Activated CD8-positive, alpha-beta T cell treated with anti-CD3 and anti-CD28 coated beads for 36 hours (primary cell): ENCODE results near the gene PRDM16. TPM values are rescaled to one million over a fixed set of nuclear protein-coding genes. Genes with fewer than 3 reads are reported as not detected.
"Not testable (repeated sequence)": the region's sequence is repeated elsewhere in the genome, so short reads cannot be mapped to it uniquely, and the experiment has no call there.

Experiments
- ATAC-seq: fragments of 200-7000 bp; cut with Tn5 transposase; one replicate; pipeline ENCODE4 v1.10.0; 2021; ENCODE audit warnings: mild to moderate bottlenecking, moderate library complexity
- CTCF ChIA-PET: fragments of 350-600 bp; sonication (Branson Sonifier 250); formaldehyde crosslinking; loops from one replicate; lab custom pipeline; 2021; ENCODE audit warnings: antibody characterized with exemption; lab: Charles Lee
- POLR2A ChIA-PET: fragments of 350-600 bp; sonication (Branson Sonifier 250); formaldehyde crosslinking; loops from one replicate; lab custom pipeline; 2021; ENCODE audit warnings: antibody characterized with exemption; lab: Charles Lee
- DNase-seq: peaks from one replicate; pipeline ENCODE4 v3.0.0-alpha.2; 2020
- H3K27ac Mint-ChIP-seq: one replicate; pipeline ENCODE4 v1.8.0; 2021; ENCODE audit warnings: mild to moderate bottlenecking, mixed read lengths
- H3K27me3 Mint-ChIP-seq: one replicate; pipeline ENCODE4 v1.8.0; 2021; ENCODE audit warnings: mixed read lengths
- H3K36me3 Mint-ChIP-seq: one replicate; pipeline ENCODE4 v1.8.0; 2021; ENCODE audit warnings: low read depth, mixed read lengths
- H3K4me1 Mint-ChIP-seq: one replicate; pipeline ENCODE4 v1.8.0; 2021; ENCODE audit warnings: low read depth, mixed read lengths
- H3K4me3 Mint-ChIP-seq: one replicate; pipeline ENCODE4 v1.8.0; 2021; ENCODE audit warnings: mild to moderate bottlenecking, moderate library complexity, mixed read lengths
- H3K9me3 Mint-ChIP-seq: one replicate; pipeline ENCODE4 v1.8.0; 2021; ENCODE audit warnings: mixed read lengths
- intact Hi-C: fragments of 100-400 bp; cut with micrococcal nuclease; formaldehyde crosslinking; loops from one replicate; pipeline ENCODE4 v1.10.0; 2022
- total RNA-seq, 2 experiments: library from RNA; stranded (reverse); gene quantifications; one replicate each; pipeline ENCODE4 v1.2.3, GENCODE V29; 2021
- TF ChIP-seq, protein P1 (sequence below): fragments of 200-600 bp; IDR thresholded peaks from one replicate; pipeline ENCODE4 v1.8.0; 2022; ENCODE audit warnings: antibody characterized with exemption, mild to moderate bottlenecking

PRDM16 gene
- total RNA-seq, 2 experiments from 2014 or later = 0.29 to 0.49 TPM

DNA sequence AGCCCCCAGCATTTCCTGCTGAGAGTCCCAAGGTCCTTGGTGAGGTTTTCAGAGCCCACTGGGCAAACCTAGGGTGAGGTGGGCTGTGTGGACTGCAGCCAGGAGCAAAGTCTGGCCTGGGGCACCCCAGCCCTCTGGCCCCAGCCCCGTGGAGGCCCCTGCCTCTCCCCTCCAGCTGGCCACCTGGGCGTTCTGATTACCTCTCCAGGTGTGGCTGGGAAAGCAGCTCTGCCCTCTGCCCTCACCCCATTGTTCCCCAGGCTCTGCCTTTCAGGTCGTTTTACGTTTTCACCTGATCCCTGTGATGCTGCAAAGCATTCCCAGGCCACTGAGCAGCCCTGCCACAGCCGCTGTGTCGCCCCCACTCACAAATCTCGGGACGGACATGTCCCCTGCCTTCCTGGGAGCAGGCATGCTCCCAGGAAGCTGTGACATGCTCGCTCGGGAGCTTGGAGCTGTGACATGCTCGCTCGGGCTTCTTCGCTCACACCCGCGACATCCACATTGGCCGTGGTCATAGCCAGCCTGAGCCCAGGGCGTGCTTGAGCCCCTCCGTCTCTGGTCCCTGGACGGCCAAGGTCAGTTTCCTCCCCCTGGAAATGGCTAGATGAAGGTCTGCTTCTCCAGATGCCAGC, 216.2 kb downstream of the PRDM16 start:
- no peaks in the 10 kb centered on the region for H3K4me1 Mint-ChIP-seq
- TF ChIP-seq, protein P1, sequence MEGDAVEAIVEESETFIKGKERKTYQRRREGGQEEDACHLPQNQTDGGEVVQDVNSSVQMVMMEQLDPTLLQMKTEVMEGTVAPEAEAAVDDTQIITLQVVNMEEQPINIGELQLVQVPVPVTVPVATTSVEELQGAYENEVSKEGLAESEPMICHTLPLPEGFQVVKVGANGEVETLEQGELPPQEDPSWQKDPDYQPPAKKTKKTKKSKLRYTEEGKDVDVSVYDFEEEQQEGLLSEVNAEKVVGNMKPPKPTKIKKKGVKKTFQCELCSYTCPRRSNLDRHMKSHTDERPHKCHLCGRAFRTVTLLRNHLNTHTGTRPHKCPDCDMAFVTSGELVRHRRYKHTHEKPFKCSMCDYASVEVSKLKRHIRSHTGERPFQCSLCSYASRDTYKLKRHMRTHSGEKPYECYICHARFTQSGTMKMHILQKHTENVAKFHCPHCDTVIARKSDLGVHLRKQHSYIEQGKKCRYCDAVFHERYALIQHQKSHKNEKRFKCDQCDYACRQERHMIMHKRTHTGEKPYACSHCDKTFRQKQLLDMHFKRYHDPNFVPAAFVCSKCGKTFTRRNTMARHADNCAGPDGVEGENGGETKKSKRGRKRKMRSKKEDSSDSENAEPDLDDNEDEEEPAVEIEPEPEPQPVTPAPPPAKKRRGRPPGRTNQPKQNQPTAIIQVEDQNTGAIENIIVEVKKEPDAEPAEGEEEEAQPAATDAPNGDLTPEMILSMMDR = no peak
- ChIA-PET CTCF (no interaction called here), POLR2A (no interaction called here)
- intact Hi-C loops = no loop called here
- H3K9me3 Mint-ChIP-seq = no peaks in the 10 kb centered on the region
- H3K4me3 Mint-ChIP-seq = no peak overlapping the region
- no peak for DNase-seq
- H3K27me3 Mint-ChIP-seq = peaks cover 1% of the 10 kb centered on the region
- no peak for ATAC-seq
- no peaks in the 10 kb centered on the region for H3K36me3 Mint-ChIP-seq
- no peak overlapping the region for H3K27ac Mint-ChIP-seq

DNA sequence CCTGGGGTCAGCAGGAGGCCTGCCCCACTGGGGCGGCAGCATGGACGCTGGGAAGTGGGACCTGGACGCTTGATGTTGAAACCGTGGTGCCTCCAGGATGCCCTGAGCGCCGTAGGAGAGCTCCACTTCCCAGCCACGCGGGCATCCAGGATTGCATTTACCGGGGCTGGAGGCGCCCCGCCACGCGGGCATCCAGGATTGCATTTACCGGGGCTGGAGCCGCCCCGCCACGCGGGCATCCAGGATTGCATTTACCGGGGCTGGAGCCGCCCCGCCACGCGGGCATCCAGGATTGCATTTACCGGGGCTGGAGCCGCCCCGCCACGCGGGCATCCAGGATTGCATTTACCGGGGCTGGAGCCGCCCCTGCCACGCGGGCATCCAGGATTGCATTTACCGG, 218.1 kb downstream of the PRDM16 start:
- H3K9me3 Mint-ChIP-seq, H3K4me1 Mint-ChIP-seq, H3K27ac Mint-ChIP-seq, ATAC-seq, intact Hi-C loops, POLR2A ChIA-PET, DNase-seq, H3K36me3 Mint-ChIP-seq, H3K27me3 Mint-ChIP-seq, H3K4me3 Mint-ChIP-seq: not testable (repeated sequence)
- CTCF ChIA-PET = interaction anchor here (1.1 kb wide), 1 partner anchor 32 kb away, joined by 3 read pairs; no protein-coding TSS in a partner anchor

DNA sequence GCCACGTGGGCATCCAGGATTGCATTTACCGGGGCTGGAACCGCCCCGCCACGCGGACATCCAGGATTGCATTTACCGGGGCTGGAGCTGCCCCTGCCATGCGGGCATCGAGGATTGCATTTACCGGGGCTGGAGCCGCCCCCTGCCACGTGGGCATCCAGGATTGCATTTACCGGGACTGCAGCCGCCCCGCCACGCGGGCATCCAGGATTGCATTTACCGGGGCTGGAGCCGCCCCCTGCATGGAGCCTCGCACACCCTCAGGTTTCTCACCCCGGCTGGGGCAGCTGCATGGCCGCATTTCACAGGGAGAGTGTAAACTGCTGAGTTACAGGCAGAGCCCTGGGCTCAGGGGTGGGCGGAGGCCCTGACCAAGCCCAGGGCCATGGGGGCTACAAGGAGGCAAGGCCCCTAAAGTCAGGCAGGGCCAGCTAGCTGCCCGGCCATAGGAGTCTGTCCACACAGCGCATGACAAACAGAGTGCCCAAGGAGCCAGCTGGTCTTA, 218.7 kb downstream of the PRDM16 start:
- TF ChIP-seq, protein P1 = no peak
- H3K4me1 Mint-ChIP-seq = no peaks in the 10 kb centered on the region
- DNase-seq = no peak
- H3K27me3 Mint-ChIP-seq = peaks cover 1% of the 10 kb centered on the region
- no peak overlapping the region for H3K4me3 Mint-ChIP-seq
- no peak overlapping the region for H3K27ac Mint-ChIP-seq
- H3K9me3 Mint-ChIP-seq = no peaks in the 10 kb centered on the region
- CTCF ChIA-PET = interaction anchor here (1.1 kb wide), 1 partner anchor 32 kb away, joined by 3 read pairs; no protein-coding TSS in a partner anchor
- POLR2A ChIA-PET = no interaction called here
- intact Hi-C loops = no loop called here
- no peak for ATAC-seq
- no peaks in the 10 kb centered on the region for H3K36me3 Mint-ChIP-seq

DNA sequence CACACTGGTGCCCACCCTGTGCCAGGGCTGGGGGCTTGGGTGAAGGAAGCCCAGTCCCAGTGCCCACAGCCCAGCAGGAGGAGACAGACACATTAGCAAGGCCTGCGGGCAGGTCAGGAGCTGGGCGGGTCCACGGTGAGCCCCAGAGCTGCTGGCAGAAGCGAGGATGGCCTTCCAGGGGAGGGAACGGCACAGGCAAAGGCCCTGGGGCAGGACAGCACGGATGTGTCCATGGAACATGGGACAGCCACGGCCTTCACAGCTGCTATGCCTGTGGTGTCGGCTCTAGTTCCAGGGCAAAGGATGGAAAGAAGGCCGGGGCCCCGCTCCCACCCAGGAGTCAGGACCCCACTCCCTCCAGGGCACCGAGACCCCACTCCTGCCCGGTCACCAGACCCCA, 220.5 kb downstream of the PRDM16 start:
- TF ChIP-seq, protein P1 = no peak
- H3K36me3 Mint-ChIP-seq = no peaks in the 10 kb centered on the region
- no peak for ATAC-seq
- no peak overlapping the region for H3K4me3 Mint-ChIP-seq
- no peaks in the 10 kb centered on the region for H3K27me3 Mint-ChIP-seq
- ChIA-PET CTCF (no interaction called here), POLR2A (no interaction called here)
- no peak for DNase-seq
- H3K27ac Mint-ChIP-seq = no peak overlapping the region
- no peaks in the 10 kb centered on the region for H3K9me3 Mint-ChIP-seq
- H3K4me1 Mint-ChIP-seq = no peaks in the 10 kb centered on the region
- intact Hi-C loops = no loop called here

DNA sequence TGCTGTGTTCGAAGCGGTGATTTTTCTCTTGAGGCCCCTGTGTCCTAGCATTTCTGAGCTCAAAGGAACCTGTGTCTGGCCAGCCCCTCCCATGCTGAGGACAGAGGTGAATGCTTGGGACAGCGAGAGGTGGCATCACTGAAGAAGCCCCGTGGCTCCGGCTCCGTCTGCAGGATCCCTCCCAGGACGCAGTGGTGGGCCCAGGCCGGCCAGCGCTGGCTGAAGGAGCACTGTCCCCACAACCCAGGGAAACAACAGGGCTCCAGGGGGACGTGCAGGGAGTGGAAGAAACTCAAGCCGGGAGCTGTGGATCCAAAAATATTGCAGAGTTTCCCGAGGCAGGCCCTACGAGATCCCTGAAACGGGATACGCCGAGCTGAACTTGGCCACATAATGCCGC, 221.4 kb downstream of the PRDM16 start:
- Mint-ChIP-seq H3K9me3 (no peaks in the 10 kb centered on the region), H3K4me1 (no peaks in the 10 kb centered on the region), H3K36me3 (no peaks in the 10 kb centered on the region), H3K4me3 (no peak overlapping the region), H3K27ac (no peak overlapping the region), H3K27me3 (no peaks in the 10 kb centered on the region)
- ATAC-seq = no peak
- TF ChIP-seq, protein P1 = no peak
- ChIA-PET CTCF (no interaction called here), POLR2A (no interaction called here)
- intact Hi-C loops = no loop called here
- DNase-seq = no peak
